HEK293 (cell line): ENCODE data around the gene ZNF84.

Experiments
- GFI1B ChIP-seq: fragments of 450-650 bp; formaldehyde crosslinking; IDR thresholded peaks from 2 replicates; pipeline ENCODE4 v1.5.1; 2016; ENCODE audit warnings: missing biosample characterization, missing genetic modification characterization
- RBAK ChIP-seq: fragments of 450-650 bp; formaldehyde crosslinking; IDR thresholded peaks from 2 replicates; pipeline ENCODE4 v1.5.1; 2016; ENCODE audit warnings: missing biosample characterization, missing genetic modification characterization
- REPIN1 ChIP-seq: fragments of 450-650 bp; formaldehyde crosslinking; IDR thresholded peaks from 2 replicates; pipeline ENCODE4 v1.5.1; 2017; ENCODE audit warnings: missing biosample characterization, missing genetic modification characterization, low read depth
- TCF7L2 ChIP-seq: IDR thresholded peaks from 2 replicates; pipeline ENCODE4 v1.6.1; 2011; ENCODE audit warnings: low read depth, mild to moderate bottlenecking, inconsistent platforms, low read length, moderate library complexity, borderline replicate concordance
- YY2 ChIP-seq: fragments of 450-650 bp; formaldehyde crosslinking; IDR thresholded peaks from 2 replicates; pipeline ENCODE4 v1.5.1; 2016; ENCODE audit warnings: missing biosample characterization, missing genetic modification characterization
- ZNF184 ChIP-seq: fragments of 450-650 bp; IDR thresholded peaks from 2 replicates; pipeline ENCODE4 v1.5.1; 2018; ENCODE audit warnings: missing biosample characterization, mild to moderate bottlenecking, missing genetic modification characterization
- ZNF19 ChIP-seq: fragments of 450-650 bp; formaldehyde crosslinking; IDR thresholded peaks from 2 replicates; pipeline ENCODE4; 2016; ENCODE audit warnings: missing biosample characterization, missing genetic modification characterization, low read depth
- ZNF221 ChIP-seq: fragments of 450-650 bp; formaldehyde crosslinking; IDR thresholded peaks from 2 replicates; pipeline ENCODE4 v1.5.1; 2017; ENCODE audit warnings: missing biosample characterization, missing genetic modification characterization, borderline replicate concordance
- ZNF23 ChIP-seq: fragments of 450-650 bp; formaldehyde crosslinking; IDR thresholded peaks from 2 replicates; pipeline ENCODE4 v1.5.1; 2016; ENCODE audit warnings: missing biosample characterization, missing genetic modification characterization, borderline replicate concordance
- ZNF311 ChIP-seq: fragments of 450-650 bp; formaldehyde crosslinking; IDR thresholded peaks from 2 replicates; pipeline ENCODE4 v1.5.1; 2017; ENCODE audit warnings: missing biosample characterization, missing genetic modification characterization, borderline replicate concordance
- ZNF529 ChIP-seq: fragments of 450-650 bp; formaldehyde crosslinking; IDR thresholded peaks from 2 replicates; pipeline ENCODE4 v1.5.1; 2017; ENCODE audit warnings: missing genetic modification characterization, missing biosample characterization; ENCODE audit not compliant: insufficient replicate concordance
- ZNF544 ChIP-seq: fragments of 450-650 bp; formaldehyde crosslinking; IDR thresholded peaks from 2 replicates; pipeline ENCODE4 v1.5.0; 2017; ENCODE audit warnings: missing biosample characterization, missing genetic modification characterization
- ZNF555 ChIP-seq: fragments of 450-650 bp; formaldehyde crosslinking; conservative IDR thresholded peaks from 2 replicates; pipeline ENCODE4 v1.5.1; 2017; ENCODE audit warnings: missing biosample characterization, mild to moderate bottlenecking, missing genetic modification characterization, inconsistent platforms
- ZNF561 ChIP-seq: fragments of 450-650 bp; IDR thresholded peaks from 2 replicates; pipeline ENCODE4 v1.5.1; 2018; ENCODE audit warnings: missing biosample characterization, missing genetic modification characterization, borderline replicate concordance
- ZNF621 ChIP-seq: fragments of 450-650 bp; formaldehyde crosslinking; IDR thresholded peaks from 2 replicates; pipeline ENCODE4 v1.5.1; 2017; ENCODE audit warnings: missing biosample characterization, missing genetic modification characterization
- ZNF654 ChIP-seq: fragments of 450-650 bp; formaldehyde crosslinking; IDR thresholded peaks from 2 replicates; pipeline ENCODE4 v1.5.1; 2016; ENCODE audit warnings: low read depth, missing biosample characterization, missing genetic modification characterization
- ZNF664 ChIP-seq: fragments of 450-650 bp; formaldehyde crosslinking; IDR thresholded peaks from 2 replicates; pipeline ENCODE4 v1.5.1; 2016; ENCODE audit warnings: missing biosample characterization, missing genetic modification characterization
- ZNF76 ChIP-seq: fragments of 450-650 bp; formaldehyde crosslinking; IDR thresholded peaks from 2 replicates; pipeline ENCODE4; 2016; ENCODE audit warnings: low read depth, missing biosample characterization, missing genetic modification characterization, borderline replicate concordance
- ZSCAN23 ChIP-seq: fragments of 450-650 bp; formaldehyde crosslinking; IDR thresholded peaks from 2 replicates; pipeline ENCODE4 v1.5.1; 2016; ENCODE audit warnings: missing biosample characterization, missing genetic modification characterization
- TF ChIP-seq, protein P1 (sequence below): fragments of 450-650 bp; formaldehyde crosslinking; IDR thresholded peaks from 2 replicates; pipeline ENCODE4 v1.5.1; 2016; ENCODE audit warnings: missing biosample characterization, missing genetic modification characterization
- TF ChIP-seq, protein P2 (sequence below): fragments of 450-650 bp; IDR thresholded peaks from 2 replicates; pipeline ENCODE4 v1.5.1; 2018; ENCODE audit warnings: missing biosample characterization, missing genetic modification characterization
- TF ChIP-seq, protein P3 (sequence below): fragments of 450-650 bp; formaldehyde crosslinking; IDR thresholded peaks from 2 replicates; pipeline ENCODE4 v1.5.1; 2016; ENCODE audit warnings: missing biosample characterization, missing genetic modification characterization
- TF ChIP-seq, protein P4 (sequence below): fragments of 450-650 bp; formaldehyde crosslinking; IDR thresholded peaks from 2 replicates; pipeline ENCODE4 v1.5.1; 2016; ENCODE audit warnings: missing biosample characterization, missing genetic modification characterization
- TF ChIP-seq, protein P5 (sequence below): fragments of 450-650 bp; formaldehyde crosslinking; IDR thresholded peaks from 2 replicates; pipeline ENCODE4 v1.5.1; 2017; ENCODE audit warnings: missing biosample characterization, missing genetic modification characterization
- TF ChIP-seq, protein P6 (sequence below): fragments of 450-650 bp; formaldehyde crosslinking; IDR thresholded peaks from 2 replicates; pipeline ENCODE4 v1.5.1; 2016; ENCODE audit warnings: missing biosample characterization, missing genetic modification characterization
- TF ChIP-seq, protein P7 (sequence below): fragments of 450-650 bp; formaldehyde crosslinking; IDR thresholded peaks from 2 replicates; pipeline ENCODE4 v1.5.1; 2017; ENCODE audit warnings: missing biosample characterization, mild to moderate bottlenecking, missing genetic modification characterization, moderate library complexity

ZNF84 gene

DNA sequence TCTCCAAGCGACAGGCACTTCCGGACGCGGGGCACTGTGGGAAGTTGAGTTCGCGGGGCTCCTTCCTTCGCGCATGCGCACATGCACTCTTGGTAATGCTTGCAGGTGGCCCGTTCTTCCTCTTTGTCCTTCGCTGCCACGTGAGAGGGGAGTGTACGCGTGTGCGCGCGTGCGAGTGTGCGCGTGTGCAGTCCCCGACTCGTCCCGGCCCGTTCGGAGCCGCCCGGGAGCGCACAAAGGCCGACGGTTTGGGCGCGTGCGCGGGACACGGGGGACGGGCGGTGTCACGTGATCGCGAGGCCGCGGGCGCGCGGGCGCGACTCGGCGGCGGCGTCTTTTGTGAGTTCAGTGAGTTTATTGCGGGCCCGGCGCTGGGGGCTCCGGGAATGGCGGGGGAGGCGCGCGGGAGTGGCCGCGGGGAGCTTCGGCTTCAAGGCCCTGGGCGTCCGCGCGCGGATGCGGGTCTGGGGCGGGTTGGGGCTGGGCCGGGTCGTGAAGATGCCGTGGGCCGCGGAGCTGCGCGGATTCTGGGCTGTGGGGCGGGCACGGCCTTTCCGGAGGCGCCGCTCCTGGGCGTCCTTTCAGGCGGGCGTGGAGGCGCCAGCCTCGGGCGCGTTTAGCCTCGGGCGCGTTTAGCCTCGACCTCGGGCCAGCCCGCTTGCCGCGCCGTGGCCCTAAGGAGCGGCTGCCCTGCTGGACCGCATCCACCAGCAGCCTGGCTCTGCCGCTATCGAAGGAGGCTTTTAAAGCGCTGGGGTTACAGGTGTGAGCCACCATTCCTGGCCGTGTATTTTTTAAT is at the start of gene ZNF84 (continued):
- TF ChIP-seq, protein P1, sequence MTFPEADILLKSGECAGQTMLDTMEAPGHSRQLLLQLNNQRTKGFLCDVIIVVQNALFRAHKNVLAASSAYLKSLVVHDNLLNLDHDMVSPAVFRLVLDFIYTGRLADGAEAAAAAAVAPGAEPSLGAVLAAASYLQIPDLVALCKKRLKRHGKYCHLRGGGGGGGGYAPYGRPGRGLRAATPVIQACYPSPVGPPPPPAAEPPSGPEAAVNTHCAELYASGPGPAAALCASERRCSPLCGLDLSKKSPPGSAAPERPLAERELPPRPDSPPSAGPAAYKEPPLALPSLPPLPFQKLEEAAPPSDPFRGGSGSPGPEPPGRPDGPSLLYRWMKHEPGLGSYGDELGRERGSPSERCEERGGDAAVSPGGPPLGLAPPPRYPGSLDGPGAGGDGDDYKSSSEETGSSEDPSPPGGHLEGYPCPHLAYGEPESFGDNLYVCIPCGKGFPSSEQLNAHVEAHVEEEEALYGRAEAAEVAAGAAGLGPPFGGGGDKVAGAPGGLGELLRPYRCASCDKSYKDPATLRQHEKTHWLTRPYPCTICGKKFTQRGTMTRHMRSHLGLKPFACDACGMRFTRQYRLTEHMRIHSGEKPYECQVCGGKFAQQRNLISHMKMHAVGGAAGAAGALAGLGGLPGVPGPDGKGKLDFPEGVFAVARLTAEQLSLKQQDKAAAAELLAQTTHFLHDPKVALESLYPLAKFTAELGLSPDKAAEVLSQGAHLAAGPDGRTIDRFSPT (tag by site-specific recombination), result no peak
- TF ChIP-seq, protein P2, sequence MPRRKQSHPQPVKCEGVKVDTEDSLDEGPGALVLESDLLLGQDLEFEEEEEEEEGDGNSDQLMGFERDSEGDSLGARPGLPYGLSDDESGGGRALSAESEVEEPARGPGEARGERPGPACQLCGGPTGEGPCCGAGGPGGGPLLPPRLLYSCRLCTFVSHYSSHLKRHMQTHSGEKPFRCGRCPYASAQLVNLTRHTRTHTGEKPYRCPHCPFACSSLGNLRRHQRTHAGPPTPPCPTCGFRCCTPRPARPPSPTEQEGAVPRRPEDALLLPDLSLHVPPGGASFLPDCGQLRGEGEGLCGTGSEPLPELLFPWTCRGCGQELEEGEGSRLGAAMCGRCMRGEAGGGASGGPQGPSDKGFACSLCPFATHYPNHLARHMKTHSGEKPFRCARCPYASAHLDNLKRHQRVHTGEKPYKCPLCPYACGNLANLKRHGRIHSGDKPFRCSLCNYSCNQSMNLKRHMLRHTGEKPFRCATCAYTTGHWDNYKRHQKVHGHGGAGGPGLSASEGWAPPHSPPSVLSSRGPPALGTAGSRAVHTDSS (tag by site-specific recombination), result 0 out of 2 replicates have a peak, but pooled peaks have one; percentile 5
- no peak for TF ChIP-seq RBAK (tag by site-specific recombination)
- peak; percentile 47; the same call in 1 of the 2 replicates for TF ChIP-seq YY2
- no peak; the same call in 1 of the 2 replicates for TF ChIP-seq TCF7L2
- TF ChIP-seq, protein P3, sequence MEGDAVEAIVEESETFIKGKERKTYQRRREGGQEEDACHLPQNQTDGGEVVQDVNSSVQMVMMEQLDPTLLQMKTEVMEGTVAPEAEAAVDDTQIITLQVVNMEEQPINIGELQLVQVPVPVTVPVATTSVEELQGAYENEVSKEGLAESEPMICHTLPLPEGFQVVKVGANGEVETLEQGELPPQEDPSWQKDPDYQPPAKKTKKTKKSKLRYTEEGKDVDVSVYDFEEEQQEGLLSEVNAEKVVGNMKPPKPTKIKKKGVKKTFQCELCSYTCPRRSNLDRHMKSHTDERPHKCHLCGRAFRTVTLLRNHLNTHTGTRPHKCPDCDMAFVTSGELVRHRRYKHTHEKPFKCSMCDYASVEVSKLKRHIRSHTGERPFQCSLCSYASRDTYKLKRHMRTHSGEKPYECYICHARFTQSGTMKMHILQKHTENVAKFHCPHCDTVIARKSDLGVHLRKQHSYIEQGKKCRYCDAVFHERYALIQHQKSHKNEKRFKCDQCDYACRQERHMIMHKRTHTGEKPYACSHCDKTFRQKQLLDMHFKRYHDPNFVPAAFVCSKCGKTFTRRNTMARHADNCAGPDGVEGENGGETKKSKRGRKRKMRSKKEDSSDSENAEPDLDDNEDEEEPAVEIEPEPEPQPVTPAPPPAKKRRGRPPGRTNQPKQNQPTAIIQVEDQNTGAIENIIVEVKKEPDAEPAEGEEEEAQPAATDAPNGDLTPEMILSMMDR, result no peak
- TF ChIP-seq ZNF529 (tag by site-specific recombination), result no peak
- TF ChIP-seq, protein P4, sequence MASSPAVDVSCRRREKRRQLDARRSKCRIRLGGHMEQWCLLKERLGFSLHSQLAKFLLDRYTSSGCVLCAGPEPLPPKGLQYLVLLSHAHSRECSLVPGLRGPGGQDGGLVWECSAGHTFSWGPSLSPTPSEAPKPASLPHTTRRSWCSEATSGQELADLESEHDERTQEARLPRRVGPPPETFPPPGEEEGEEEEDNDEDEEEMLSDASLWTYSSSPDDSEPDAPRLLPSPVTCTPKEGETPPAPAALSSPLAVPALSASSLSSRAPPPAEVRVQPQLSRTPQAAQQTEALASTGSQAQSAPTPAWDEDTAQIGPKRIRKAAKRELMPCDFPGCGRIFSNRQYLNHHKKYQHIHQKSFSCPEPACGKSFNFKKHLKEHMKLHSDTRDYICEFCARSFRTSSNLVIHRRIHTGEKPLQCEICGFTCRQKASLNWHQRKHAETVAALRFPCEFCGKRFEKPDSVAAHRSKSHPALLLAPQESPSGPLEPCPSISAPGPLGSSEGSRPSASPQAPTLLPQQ (tag by site-specific recombination), result peak; percentile 84
- no peak for TF ChIP-seq ZNF621
- no peak for TF ChIP-seq REPIN1 (tag by site-specific recombination)
- TF ChIP-seq ZNF19 (tag by site-specific recombination), result no peak
- TF ChIP-seq ZNF221 (tag by site-specific recombination), result no peak
- TF ChIP-seq ZSCAN23 (tag by site-specific recombination), result no peak
- TF ChIP-seq, protein P5, sequence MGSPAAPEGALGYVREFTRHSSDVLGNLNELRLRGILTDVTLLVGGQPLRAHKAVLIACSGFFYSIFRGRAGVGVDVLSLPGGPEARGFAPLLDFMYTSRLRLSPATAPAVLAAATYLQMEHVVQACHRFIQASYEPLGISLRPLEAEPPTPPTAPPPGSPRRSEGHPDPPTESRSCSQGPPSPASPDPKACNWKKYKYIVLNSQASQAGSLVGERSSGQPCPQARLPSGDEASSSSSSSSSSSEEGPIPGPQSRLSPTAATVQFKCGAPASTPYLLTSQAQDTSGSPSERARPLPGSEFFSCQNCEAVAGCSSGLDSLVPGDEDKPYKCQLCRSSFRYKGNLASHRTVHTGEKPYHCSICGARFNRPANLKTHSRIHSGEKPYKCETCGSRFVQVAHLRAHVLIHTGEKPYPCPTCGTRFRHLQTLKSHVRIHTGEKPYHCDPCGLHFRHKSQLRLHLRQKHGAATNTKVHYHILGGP (tag by site-specific recombination), result no peak
- no peak for TF ChIP-seq ZNF654 (tag by site-specific recombination)
- no peak for TF ChIP-seq GFI1B (tag by site-specific recombination)
- no peak for TF ChIP-seq ZNF311 (tag by site-specific recombination)
- no peak for TF ChIP-seq ZNF23 (tag by site-specific recombination)
- TF ChIP-seq, protein P6, sequence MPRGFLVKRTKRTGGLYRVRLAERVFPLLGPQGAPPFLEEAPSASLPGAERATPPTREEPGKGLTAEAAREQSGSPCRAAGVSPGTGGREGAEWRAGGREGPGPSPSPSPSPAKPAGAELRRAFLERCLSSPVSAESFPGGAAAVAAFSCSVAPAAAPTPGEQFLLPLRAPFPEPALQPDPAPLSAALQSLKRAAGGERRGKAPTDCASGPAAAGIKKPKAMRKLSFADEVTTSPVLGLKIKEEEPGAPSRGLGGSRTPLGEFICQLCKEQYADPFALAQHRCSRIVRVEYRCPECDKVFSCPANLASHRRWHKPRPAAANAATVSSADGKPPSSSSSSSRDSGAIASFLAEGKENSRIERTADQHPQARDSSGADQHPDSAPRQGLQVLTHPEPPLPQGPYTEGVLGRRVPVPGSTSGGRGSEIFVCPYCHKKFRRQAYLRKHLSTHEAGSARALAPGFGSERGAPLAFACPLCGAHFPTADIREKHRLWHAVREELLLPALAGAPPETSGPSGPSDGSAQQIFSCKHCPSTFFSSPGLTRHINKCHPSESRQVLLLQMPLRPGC (tag by site-specific recombination), result no peak
- peak; percentile 85 for TF ChIP-seq ZNF76
- TF ChIP-seq ZNF544, result no peak
- no peak for TF ChIP-seq ZNF561 (tag by site-specific recombination)
- no peak for TF ChIP-seq ZNF664 (tag by site-specific recombination)
- no peak for TF ChIP-seq ZNF555 (tag by site-specific recombination)
- peak; percentile 65; the same call in 1 of the 2 replicates for TF ChIP-seq ZNF184 (tag by site-specific recombination)
- TF ChIP-seq, protein P7, sequence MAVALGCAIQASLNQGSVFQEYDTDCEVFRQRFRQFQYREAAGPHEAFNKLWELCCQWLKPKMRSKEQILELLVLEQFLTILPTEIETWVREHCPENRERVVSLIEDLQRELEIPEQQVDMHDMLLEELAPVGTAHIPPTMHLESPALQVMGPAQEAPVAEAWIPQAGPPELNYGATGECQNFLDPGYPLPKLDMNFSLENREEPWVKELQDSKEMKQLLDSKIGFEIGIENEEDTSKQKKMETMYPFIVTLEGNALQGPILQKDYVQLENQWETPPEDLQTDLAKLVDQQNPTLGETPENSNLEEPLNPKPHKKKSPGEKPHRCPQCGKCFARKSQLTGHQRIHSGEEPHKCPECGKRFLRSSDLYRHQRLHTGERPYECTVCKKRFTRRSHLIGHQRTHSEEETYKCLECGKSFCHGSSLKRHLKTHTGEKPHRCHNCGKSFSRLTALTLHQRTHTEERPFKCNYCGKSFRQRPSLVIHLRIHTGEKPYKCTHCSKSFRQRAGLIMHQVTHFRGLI (tag by site-specific recombination), result peak; percentile 75
